HepG2 (cell line): ENCODE measurements around the gene MAP1LC3A. TPM values are rescaled to one million over a fixed set of nuclear protein-coding genes. Genes with fewer than 3 reads are reported as not detected.

Experiments
- FOXP1 ChIP-seq, 2 experiments: fragments of 450-650 bp in 1 of 2; IDR thresholded peaks; 2 replicates each; pipeline ENCODE4 v1.6.1; 2017 to 2018; ENCODE audit warnings: antibody characterized with exemption in 1 of 2
- HIC2 ChIP-seq: sonication (generic); formaldehyde crosslinking; IDR thresholded peaks from 2 replicates; pipeline ENCODE4 v1.9.0; 2022; ENCODE audit warnings: low read depth, missing genetic modification reagents
- RARG ChIP-seq: sonication (generic); formaldehyde crosslinking; IDR thresholded peaks from 2 replicates; pipeline ENCODE4 v1.4.0; 2020; ENCODE audit warnings: low read depth, mild to moderate bottlenecking, missing genetic modification reagents
- TRIM22 ChIP-seq: fragments of 450-650 bp; IDR thresholded peaks from 2 replicates; pipeline ENCODE4 v1.6.1; 2017
- ZKSCAN8 ChIP-seq: IDR thresholded peaks from 2 replicates; pipeline ENCODE4 v1.6.1; 2016; ENCODE audit warnings: borderline replicate concordance, missing genetic modification reagents, missing compliant biosample characterization
- ZNF407 ChIP-seq: sonication (generic); formaldehyde crosslinking; IDR thresholded peaks from one replicate; pipeline ENCODE4 v1.5.1; 2020; ENCODE audit warnings: mild to moderate bottlenecking, missing genetic modification reagents; ENCODE audit errors: not compliant biosample characterization
- ZNF414 ChIP-seq: sonication (generic); formaldehyde crosslinking; IDR thresholded peaks from 2 replicates; pipeline ENCODE4 v1.5.0; 2020; ENCODE audit warnings: missing genetic modification reagents
- ZNF687 ChIP-seq: sonication (generic); formaldehyde crosslinking; IDR thresholded peaks from 2 replicates; pipeline ENCODE4 v1.5.1; 2020; ENCODE audit warnings: mild to moderate bottlenecking, missing genetic modification reagents, moderate library complexity
- ZNF792 ChIP-seq: IDR thresholded peaks from 2 replicates; pipeline ENCODE4 v1.6.1; 2016
- polyA plus RNA-seq, 8 experiments: library from polyadenylated mRNA; depleted of rRNA in 3 of 8; stranded (reverse) in 7 of 8; unstranded in 1 of 8; fragments of >200 nt; fragmentation: Illumina TruSeq in 4 of 8; extraction: Trizol in 4 of 8; gene quantifications; 2 replicates each; pipeline versions ENCODE4 v1.2.1 to v1.2.3, GENCODE V29; 2011 to 2016; ENCODE audit warnings: low read depth in 4 of 8, missing spikeins in 1 of 8, mixed read lengths in 1 of 8; ENCODE audit not compliant: insufficient read depth in 1 of 8
- total RNA-seq, 5 experiments: library from RNA; depleted of rRNA; stranded (reverse); fragments of >200 nt; fragmentation: Illumina TruSeq; extraction: Trizol; gene quantifications; 2 replicates each; pipeline ENCODE4 v1.2.3, GENCODE V29; 2016; ENCODE audit warnings: low read depth in 1 of 5

The MAP1LC3A gene
- total and polyA plus RNA-seq, 2 of the 13 experiments (the other 11 are each of a cell fraction or from before 2014, with no cell fraction given): not detected

- TF ChIP-seq ZNF407 (CRISPR knock-in tag) (no peak), ZKSCAN8 (CRISPR knock-in tag) (peak; percentile 97), ZNF414 (CRISPR knock-in tag) (no peak), TRIM22 (no peak), RARG (CRISPR knock-in tag) (0 out of 2 replicates have a peak, but pooled peaks have one; percentile 68), FOXP1 (IDR thresholded peaks at IDR 0.05) (peak; percentile 87), FOXP1 (CRISPR knock-in tag; IDR thresholded peaks at IDR 0.05) (peak; percentile 97), ZNF687 (CRISPR knock-in tag) (peak; percentile 98), HIC2 (peak; percentile 97), ZNF792 (CRISPR knock-in tag) (peak; percentile 97)
Observed at GRCh38 chr20:34525709-34526416, 32.7 kb upstream of the MAP1LC3A start (continued).
